Vagina (tissue), 2 donors: ENCODE measurements around the gene COL9A3. TPM values are rescaled to one million over a fixed set of nuclear protein-coding genes. Genes with fewer than 3 reads are reported as not detected.
A peak's percentile ranks its signal among the peaks of the same experiment; 100 is the strongest.

Experiments used
- DNase-seq, 2 donors: peaks; one replicate each; pipeline ENCODE4 v3.0.0-alpha.2; 2017; ENCODE audit errors: extremely low spot score in 2 of 2
- H3K27ac ChIP-seq: fragments of 200-600 bp; sonication (generic); one replicate; pipeline ENCODE4 v1.5.1; 2019
- H3K27me3 ChIP-seq: fragments of 200-600 bp; sonication (generic); one replicate; pipeline ENCODE4 v1.5.1; 2019
- H3K36me3 ChIP-seq, 2 donors: fragments of 200-600 bp; sonication (generic); one replicate each; pipeline ENCODE4 v1.5.1; 2017 to 2019
- H3K4me1 ChIP-seq: fragments of 200-600 bp; sonication (generic); one replicate; pipeline ENCODE4 v1.5.1; 2019
- H3K4me3 ChIP-seq, 2 donors: fragments of 200-600 bp; sonication (generic); 1 replicate in 1 of 2; 2 replicates in 1 of 2; pipeline ENCODE4 v1.5.1; 2016 to 2019
- H3K9me3 ChIP-seq: fragments of 200-600 bp; sonication (generic); one replicate; pipeline ENCODE4 v1.5.1; 2019
- CTCF ChIP-seq, 3 experiments: fragments of 450-650 bp in 2 of 3; fragments of 200-600 bp in 1 of 3; sonication (generic) in 1 of 3; IDR thresholded peaks; one replicate each; pipeline ENCODE4 v1.5.1; 2017 to 2019; ENCODE audit warnings: antibody characterized with exemption in 3 of 3, mild to moderate bottlenecking in 2 of 3, moderate library complexity in 2 of 3
- POLR2A ChIP-seq, 2 donors: fragments of 450-650 bp; IDR thresholded peaks; one replicate each; pipeline ENCODE4 v1.6.1; 2017; ENCODE audit warnings: antibody characterized with exemption in 2 of 2, mild to moderate bottlenecking in 2 of 2, moderate library complexity in 2 of 2
- POLR2AphosphoS5 ChIP-seq, 2 donors: sonication (generic); formaldehyde crosslinking; IDR thresholded peaks; one replicate each; pipeline ENCODE4 v1.9.0; 2017; ENCODE audit warnings: antibody characterized with exemption in 2 of 2, mild to moderate bottlenecking in 2 of 2, low read depth in 1 of 2; ENCODE audit not compliant: insufficient read depth in 1 of 2
- intact Hi-C: fragments of 100-400 bp; cut with DNase I; formaldehyde crosslinking; loops from one replicate; pipeline ENCODE4 v1.15.1; 2023
- total RNA-seq: library from RNA; depleted of rRNA; stranded (reverse); fragments of >200 nt; gene quantifications from one replicate; pipeline ENCODE4 v1.2.3, GENCODE V29; 2016

Gene COL9A3
- total RNA-seq, 1 donor from 2014 or later, result 1.2 TPM

- intact Hi-C loops, result no loop called here
- TF ChIP-seq POLR2AphosphoS5 (IDR thresholded peaks at IDR 0.05; ENCODE audit: insufficient read depth in 1 of 2, low read depth in 1 of 2) (no peak), CTCF (IDR thresholded peaks at IDR 0.05) (no peak), POLR2A (IDR thresholded peaks at IDR 0.05) (no peak)
- Histone ChIP-seq H3K36me3 (no peaks in the 10 kb centered on the region), H3K4me1 (peaks cover 6% of the 10 kb centered on the region), H3K27me3 (no peaks in the 10 kb centered on the region), H3K4me3 (no peak overlapping the region), H3K27ac (no peak overlapping the region), H3K9me3 (no peaks in the 10 kb centered on the region)
- no peak for DNase-seq
Measured at GRCh38 chr20:62837790-62838127, 20.9 kb downstream of the COL9A3 start.

- Histone ChIP-seq H3K9me3 (no peaks in the 10 kb centered on the region), H3K27ac (no peak overlapping the region), H3K36me3 (no peaks in the 10 kb centered on the region), H3K27me3 (no peaks in the 10 kb centered on the region), H3K4me1 (peaks cover under 1% of the 10 kb centered on the region), H3K4me3 (no peak overlapping the region)
- DNase-seq, result no peak
- TF ChIP-seq CTCF (IDR thresholded peaks at IDR 0.05) (no peak), POLR2AphosphoS5 (IDR thresholded peaks at IDR 0.05; ENCODE audit: insufficient read depth in 1 of 2, low read depth in 1 of 2) (peak; percentile 9 to 25), POLR2A (IDR thresholded peaks at IDR 0.05) (no peak)
- intact Hi-C loops, result no loop called here
Measured at GRCh38 chr20:62838128-62838891, 21.5 kb downstream of the COL9A3 start.

GRCh38 chr20:62839261-62839660, 22.4 kb downstream of the COL9A3 start:
- Histone ChIP-seq H3K4me3 (no peak overlapping the region), H3K27ac (no peak overlapping the region), H3K4me1 (no peaks in the 10 kb centered on the region), H3K9me3 (no peaks in the 10 kb centered on the region), H3K27me3 (no peaks in the 10 kb centered on the region), H3K36me3 (no peaks in the 10 kb centered on the region)
- intact Hi-C loops, result no loop called here
- no peak for DNase-seq
- TF ChIP-seq CTCF (IDR thresholded peaks at IDR 0.05), result no peak
- no peak for TF ChIP-seq POLR2AphosphoS5 (IDR thresholded peaks at IDR 0.05; ENCODE audit: insufficient read depth in 1 of 2, low read depth in 1 of 2)
- TF ChIP-seq POLR2A (IDR thresholded peaks at IDR 0.05), result no peak

- H3K27me3 ChIP-seq, result no peaks in the 10 kb centered on the region
- no peak for DNase-seq
- H3K4me3 ChIP-seq, result no peak overlapping the region
- TF ChIP-seq POLR2A (IDR thresholded peaks at IDR 0.05) (no peak), CTCF (IDR thresholded peaks at IDR 0.05) (no peak), POLR2AphosphoS5 (IDR thresholded peaks at IDR 0.05; ENCODE audit: insufficient read depth in 1 of 2, low read depth in 1 of 2) (no peak)
- H3K36me3 ChIP-seq, result no peaks in the 10 kb centered on the region
- H3K4me1 ChIP-seq, result no peaks in the 10 kb centered on the region
- H3K27ac ChIP-seq, result no peak overlapping the region
- no peaks in the 10 kb centered on the region for H3K9me3 ChIP-seq
- intact Hi-C loops, result no loop called here
Measured at GRCh38 chr20:62839816-62840215, 23.0 kb downstream of the COL9A3 start.
